Fibroblast of skin of left biceps (primary cell): ENCODE results near the gene PLCH1.

Source experiments
- DNase-seq, 2 experiments: peaks; one replicate each; pipeline ENCODE4 v3.0.0-alpha.2; 2013; ENCODE audit warnings: low read depth in 2 of 2

PLCH1 gene

DNA sequence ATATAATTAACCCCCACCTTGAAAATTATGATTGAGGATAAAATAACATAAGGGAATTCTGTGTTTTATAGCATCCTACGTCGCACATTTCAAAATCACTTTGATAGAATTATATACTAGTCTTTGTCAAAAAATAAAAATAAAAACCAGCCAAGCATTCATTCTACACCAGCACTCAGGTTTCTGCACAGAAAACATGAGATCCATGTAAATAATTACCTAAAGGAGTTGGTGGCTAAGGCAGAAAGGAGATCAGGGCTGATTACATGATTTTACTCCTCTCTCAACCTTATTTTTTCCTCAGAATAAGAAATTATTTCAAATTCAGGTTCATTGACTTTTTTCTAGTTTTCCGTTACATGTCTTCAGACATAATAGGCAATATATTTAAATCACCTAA, 194.5 kb downstream of the PLCH1 start:
- no peak for DNase-seq

DNA sequence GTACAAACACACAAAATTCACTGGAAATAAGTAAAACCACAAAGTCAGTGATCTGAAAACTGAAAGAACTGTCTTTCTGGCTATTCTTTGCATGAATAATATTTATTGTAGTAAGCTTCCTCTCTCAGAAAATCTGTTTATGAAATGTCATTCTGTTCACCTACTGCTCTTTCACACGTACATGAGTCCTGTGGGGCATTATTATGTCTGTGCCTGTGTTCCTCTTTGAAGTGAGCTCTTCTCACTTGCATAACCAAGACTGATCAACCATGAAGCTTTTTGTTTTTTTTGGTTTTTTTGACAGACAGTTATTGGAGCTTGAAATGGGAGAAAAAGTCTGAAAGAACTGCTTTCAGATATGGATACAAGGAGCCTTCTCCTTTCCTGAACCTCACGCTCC, 195.8 kb downstream of the PLCH1 start:
- no peak for DNase-seq

DNA sequence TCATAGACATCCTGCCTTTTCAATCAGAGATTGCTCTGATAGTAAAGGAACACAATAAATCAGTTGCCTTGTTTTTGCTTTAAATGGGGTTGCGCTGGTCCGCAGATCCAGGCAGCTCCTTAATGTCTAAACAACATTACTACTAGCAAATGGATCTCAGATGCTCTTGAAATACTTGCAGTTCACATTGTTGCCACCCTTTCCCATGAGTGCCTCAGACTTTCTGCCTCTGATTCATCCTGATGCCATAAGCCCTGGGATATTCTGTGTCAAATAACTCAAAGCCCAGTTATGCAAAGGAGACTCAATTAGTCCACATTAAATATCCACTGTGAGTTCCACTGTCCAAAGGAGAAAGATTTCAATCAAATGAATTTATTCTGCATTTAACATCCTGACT, 196.7 kb downstream of the PLCH1 start:
- DNase-seq = no peak

DNA sequence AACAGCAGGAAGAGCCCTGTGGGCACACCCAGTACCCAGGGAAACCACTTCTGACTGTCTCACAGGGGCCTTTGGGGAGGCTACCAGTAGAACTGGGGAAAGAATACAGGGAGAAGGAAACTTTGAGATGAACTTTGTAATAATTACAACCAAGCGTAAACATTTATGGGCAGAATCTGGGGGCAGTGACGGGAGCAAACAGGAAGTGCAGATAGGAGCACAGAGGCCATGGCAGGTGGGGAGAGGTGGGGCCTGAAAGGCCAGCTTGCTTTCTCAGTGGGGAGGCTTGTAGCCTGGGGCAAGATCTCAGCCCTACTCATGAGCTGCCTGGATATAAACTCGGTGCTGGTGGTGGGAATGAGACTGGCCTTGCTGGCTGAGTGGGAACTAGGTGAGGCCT, 209.8 kb downstream of the PLCH1 start:
- DNase-seq = no peak

DNA sequence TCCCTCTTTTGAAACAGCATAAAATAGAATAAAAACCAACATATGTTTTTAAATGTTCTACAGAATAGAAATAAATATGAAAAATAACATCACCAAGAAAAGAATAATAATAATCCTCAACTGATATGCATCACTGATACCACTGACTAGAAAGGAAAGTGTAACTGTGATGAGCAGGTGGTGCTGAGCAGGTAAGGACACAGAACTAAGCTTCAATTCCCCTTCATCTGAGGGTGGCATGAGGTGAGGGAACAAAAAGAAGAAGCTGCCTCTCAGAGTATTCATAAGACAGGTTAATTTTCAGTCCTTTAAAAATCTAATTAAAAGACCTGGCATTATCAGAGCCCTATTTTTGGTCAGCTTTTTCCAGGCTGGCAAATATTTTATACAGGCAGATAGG, 216.3 kb downstream of the PLCH1 start:
- DNase-seq = no peak

DNA sequence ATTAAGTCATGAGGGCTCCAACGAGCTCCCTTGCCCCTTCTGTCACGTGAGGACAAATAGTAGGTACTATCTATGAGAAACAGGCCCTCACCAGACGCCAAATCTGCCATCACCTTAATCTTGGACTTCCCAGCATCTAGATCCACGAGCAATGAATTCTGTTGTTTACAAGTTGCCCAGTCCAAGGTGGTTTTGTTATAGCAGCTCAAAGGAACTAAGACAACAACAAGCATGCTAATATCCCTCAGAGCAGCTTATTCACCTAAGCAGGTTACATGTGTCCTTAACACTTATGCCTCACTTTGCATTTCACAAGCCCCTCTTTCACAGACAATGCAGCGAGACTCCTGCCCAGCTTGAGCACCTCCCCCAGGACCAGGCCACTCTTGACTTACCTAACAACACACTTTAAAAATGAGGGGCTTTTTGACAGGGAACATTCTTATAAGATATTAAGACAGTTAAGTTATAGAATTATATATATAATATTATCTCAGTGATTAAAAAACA, 219.5 kb downstream of the PLCH1 start:
- DNase-seq = no peak

DNA sequence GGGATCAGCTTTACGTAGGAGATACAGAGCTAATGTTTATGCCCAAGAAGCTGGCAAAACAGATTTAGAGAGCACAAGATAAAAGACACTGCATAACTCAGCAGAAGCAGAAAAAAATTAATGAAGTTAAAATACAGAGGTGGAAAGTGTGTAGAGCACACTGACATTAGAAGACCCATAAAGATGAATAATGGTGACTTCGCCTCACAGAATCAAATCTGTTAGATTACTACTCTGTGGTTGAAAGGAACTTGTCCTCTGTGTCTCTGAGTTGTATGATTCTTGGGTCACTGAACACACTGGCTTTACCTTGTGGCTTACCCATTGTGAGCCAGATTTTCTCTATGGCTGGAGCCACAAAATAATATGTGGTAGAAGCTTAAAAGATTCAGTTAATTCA, 224.4 kb downstream of the PLCH1 start:
- no peak for DNase-seq

DNA sequence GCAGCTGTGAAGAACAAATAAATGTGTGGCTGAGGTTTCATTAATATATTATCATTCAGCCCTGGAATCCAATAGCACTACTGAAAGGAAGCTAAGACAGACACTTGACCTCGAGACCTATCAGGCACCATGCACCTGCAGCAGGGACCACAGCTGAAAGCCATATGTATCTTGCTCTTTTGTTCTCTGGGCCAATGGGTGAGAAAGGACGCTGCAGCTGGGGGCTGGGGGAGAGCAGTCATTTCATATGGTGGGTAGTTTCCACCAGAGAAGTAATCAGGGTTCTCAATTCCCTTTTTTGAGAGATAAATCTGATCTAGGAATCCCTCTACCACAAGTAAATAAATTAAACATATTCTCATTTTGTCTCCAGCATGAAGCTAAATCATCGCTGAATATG, 225.8 kb downstream of the PLCH1 start:
- no peak for DNase-seq

DNA sequence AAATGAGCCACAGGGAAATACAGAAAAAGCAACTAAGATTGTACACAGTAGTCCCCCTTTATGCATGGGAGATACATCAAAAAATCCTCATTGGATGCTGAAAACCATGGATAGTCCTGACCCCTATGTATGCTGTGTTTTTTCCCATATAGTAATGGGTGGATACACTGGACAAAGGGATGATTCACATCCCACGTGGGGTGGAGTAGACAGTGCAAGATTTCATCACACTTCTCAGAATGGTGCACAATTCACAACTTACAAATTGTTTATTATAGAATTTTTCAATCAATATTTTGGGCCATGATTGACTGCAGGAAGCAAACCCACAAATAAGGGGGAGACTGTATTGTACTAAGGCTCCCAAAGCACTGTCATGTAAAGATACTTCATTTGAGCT, 227.0 kb downstream of the PLCH1 start:
- DNase-seq = no peak

DNA sequence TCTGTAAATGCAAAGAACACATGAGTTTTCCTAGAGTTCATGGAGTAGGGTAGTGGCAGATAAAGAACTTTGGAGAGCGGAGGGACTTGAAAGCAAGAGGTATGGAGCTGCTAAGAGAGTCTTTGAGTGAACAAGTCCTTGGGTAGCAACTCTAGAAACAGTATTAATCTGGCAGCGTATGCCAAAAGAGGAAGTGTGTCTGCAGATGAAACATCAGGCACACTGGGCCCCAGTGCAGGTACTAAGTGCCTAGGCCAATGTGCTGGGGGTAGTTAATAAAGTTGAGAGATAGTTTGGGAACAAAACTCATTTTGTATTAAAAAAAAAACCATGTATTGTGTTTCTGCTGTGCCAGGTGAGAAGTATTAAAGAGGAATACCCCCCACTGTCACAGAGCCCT, 228.4 kb downstream of the PLCH1 start:
- DNase-seq = no peak

DNA sequence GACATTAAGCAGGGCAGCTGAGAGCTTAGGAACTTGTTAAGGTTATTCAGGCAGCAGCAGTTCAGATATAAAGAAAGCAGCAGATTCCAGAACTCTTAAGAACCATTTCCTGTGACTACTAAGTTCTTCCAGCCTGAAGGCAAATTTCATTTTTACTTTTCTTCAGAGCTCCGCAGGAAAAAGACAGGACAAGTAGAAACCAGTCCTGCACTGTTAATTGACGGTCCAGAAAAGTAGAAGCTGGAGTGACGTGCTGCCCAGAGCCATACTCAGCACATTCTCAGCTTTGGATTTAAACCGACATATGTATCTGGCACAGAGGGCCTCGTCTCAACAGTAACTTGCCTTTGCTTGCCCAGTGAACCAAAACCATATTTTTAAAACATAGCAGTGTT, 232.0 kb downstream of the PLCH1 start:
- no peak for DNase-seq

DNA sequence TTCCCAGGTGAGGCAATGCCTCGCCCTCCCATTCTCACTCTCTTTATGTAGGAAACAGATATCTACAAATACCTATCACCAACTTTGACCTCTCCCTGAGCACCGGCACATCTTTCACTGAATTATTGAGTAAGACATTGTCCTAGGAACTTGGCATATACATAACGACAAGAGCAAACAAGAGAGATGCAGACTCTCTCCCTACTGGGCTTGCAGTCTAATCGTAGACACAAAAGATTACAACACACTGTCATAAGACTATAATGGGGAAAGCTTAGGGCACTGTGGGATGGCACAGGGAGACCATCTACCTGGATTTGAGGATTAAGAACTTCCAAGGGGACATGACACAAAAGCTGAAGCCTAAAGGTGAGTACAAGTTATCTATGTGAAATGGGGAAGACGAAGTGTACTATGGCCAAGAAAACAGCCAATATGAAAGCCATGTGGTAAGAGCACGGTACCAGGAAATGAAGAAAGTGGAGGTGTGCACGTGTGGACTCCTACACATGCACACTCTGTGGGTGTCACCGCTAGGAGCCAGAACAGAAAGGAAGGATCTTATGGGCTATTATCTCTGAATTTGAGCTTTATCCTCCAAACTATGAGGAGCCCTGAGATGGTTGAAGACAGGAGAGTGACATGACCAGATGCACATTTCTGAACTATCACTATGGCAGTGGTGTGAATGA, 232.6 kb downstream of the PLCH1 start:
- no peak for DNase-seq

DNA sequence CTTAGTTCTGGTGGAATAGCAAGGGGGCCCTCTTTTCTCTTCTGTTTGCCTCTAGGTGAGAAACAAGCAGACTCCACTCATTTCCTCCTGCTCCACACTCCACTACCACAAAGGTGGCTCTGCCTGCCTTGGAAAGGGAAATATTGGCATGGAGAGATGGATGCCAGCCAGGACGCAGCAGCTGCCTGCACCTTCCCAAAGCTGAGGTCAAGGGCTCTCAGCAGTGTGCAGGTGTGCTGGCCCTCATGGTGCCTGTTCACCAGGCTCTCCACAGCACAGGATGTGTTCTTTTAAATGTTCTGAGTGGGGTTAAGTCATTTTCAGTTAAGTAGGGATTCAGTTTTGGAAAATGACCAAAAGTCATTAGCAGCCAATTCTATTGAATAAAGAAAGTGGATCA, 240.2 kb downstream of the PLCH1 start:
- no peak for DNase-seq

DNA sequence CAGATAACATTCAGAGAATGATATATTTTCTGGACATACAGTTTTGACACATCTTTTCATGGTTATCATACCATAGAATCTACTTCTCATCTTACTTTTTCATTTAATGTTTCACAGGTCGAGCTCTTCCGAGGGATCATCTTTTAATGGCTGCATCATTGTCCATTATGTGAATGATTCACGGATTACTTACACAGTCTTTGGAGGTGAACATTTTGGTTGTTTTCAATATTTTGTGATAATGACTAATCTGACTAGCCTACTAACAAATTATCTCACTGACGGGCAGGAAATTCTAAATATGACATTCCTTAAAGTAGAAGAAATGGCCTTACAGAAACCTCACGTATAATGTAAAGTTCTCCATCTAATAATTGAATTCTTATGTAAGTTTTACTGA, 242.2 kb downstream of the PLCH1 start:
- DNase-seq = no peak

DNA sequence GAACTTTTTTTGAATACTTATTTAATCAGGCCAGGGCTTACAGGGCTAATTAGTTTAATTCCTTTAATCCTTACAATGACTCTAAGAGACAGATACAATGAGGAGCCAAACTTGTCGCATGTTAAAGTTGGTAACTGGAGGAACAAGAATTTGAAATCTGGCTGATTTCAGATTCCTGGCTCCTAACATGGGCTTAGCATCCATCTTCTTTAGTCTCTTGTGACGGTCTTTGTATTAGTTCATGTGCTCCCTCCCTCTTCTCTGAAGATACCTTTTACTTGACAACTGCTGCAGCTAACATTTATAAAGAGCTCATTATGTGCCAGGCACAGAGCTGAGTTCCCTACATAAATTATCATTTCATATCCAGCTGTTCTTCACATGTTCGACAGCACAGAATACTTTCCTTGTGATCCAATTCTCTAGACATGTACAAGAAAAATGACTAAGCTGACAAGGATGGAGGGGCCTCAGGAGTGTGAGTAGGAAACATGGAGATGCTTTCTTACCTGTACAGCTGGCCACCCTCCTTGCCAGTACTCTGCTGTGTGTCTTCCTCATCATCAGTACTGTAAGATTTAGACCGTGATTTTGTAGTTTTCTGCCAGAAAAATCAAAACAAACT, 244.6 kb downstream of the PLCH1 start:
- DNase-seq = no peak

DNA sequence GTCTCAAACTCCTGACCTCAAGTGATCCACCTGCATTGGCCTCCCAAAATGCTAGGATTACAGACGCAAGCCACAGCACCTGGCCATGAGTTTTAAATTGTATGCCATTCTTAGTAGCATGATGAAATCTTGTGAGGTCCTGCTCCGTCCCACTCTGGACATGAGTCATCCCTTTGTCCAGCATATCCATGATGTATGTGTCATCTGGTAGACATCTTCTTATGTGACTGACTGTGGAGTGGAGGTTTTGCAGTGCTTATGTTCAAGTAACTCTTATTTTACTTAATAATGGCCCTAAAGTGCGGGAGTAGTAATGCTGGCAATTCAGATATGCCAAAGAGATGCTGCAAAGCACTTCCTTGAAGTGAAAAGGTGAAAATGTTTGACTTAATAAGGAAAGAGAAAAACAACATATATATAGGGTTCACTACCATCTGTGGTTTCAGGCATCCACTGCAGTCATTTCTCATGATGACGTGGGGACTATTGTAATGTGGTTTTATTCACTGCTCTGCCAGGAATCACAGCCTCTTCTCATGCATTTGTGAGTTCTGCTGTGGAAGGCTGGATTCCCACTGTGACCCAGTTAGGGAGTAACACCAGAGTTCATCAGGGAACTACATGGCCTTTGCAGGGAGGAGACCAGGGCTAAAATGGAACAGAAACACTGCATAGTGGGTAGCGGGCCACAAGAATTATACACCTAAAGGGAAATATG, 246.8 kb downstream of the PLCH1 start:
- peak; percentile 65 to 68 for DNase-seq

DNA sequence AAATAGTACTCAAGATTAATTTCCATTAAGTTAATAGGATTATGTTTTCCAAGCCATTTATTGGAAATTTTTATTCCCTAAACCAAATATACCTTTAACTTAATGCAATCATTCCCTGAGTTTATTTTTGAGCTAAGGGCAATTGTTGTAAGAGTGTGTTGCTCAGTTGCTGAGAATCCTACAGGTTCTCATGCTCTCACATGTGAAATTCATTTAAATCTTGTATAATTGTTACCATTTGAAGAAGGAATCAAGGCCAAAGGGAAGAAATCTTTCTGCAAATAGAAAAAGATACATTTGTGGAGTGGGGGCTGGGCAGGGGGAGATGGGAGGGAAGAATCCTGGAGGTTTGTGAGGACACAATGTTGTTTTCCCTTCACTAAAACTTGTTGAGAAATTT, 248.7 kb downstream of the PLCH1 start:
- no peak for DNase-seq

DNA sequence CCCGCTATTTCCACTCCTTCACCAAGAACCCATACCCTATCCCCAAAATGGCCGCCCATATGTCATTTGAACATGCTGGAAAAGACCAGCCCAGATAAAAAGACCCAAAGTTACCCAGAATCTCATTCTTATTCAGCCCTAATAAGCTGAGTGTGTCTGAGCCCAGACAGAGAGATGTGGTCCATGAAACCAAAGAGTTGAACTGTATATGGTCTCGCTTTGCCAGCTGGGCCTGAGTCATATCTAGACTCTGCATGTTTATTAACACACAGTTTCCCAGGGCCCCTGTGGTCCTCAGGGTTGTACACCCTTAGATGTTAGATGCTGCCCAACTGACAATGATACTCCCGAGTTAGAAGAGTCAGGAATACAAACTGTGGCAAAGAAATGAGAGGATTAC, 249.5 kb downstream of the PLCH1 start:
- DNase-seq = no peak

DNA sequence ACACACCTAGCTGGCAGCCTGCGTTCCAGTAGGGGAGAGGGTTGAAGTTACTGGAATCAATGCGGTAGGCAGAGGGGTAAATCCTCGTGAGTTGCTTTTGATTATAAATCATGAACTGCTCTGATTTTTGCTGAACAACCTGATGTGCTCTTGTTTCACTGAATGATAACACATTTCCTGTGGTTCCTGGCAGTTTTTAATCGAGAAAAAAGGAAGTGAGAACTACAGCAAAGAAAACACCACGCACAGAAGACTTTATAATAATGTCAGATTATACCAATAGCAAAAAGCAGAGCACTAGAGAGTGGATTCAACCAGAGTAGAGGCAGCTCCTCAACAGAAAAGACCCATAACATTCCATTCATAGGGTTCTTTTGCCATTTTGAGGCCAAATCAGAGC, 250.5 kb downstream of the PLCH1 start:
- DNase-seq = no peak

DNA sequence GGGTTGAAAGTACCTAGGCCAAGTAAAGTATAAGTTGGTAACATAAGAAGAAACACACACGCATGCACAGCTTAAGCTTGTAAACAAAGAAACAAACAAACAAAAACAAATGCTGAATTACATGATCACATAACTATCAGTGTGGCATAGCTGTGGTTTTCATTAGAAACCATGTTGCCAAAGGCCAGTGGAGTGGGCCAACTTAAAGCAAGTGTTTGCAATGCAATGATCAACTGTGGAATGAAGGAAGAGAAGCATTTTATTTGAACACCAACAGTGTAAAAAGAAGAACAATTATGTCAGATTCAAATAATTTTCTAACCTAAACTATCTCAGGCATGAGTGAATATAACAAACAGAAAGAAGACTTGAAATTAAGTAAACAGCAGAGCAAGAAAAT, 252.0 kb downstream of the PLCH1 start:
- DNase-seq = no peak

DNA sequence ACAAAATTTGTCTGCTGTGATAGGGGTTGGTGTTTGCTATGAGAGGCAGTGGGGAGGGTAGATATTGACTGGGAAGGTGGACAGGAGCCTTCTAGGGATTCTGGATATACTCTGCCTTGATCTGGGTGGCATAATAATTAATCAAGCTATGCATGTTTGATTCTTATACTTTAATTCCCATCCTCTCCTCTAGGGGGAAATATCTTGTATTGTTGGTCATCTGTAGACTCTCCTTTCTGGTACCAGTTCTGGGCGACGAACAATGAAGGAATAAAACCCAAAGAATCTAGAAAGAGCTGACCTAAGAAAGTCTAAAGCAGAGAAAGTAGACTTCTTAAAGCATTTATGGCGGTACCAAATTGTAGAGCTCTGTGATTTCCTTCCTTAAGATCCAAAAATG, 253.2 kb downstream of the PLCH1 start:
- DNase-seq = no peak

DNA sequence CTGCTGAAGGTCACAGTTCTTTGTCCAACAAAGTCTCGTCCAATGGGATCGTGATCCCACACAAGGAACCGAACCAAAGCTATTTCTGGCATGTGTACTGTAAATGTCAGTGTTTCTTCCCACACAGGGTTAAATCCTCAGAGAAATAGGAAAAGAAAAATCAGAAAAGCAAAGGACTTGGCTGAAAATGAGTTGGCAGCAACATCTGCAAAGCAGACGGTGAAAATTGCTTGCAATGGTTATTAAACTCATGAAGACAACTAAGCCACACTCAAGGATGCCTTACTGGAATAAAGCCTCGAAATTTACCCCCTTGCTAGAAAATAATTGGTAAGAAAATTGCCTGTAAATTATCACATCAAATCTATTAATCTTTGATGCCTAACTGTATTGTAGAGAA, 256.2 kb downstream of the PLCH1 start:
- DNase-seq = no peak

DNA sequence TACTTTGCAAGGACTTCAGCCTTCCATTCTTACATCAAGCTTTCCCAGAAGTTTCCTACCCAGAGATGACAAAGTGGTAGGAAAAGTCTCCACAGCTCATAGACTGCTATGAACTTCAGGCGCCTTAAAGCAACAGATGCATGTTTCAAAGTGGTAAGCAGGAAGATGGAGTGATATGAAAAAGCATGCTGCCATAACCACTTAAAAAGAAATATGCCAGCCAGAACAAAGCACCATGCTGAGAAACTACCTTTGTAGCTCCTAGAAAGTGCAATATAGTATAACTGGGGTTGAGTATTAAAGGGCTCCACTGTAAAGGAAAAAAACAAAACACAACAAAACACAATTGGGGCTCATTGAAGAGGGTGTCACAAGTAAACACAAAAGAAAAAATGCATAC, 259.0 kb downstream of the PLCH1 start:
- no peak for DNase-seq
